HepG2 (cell line): ENCODE measurements around the gene CDK12.

Experiments used
- MAX ChIP-seq: IDR thresholded peaks from 2 replicates; pipeline ENCODE4 v1.6.1; 2012; ENCODE audit warnings: inconsistent platforms
- MLX ChIP-seq: IDR thresholded peaks from 2 replicates; pipeline ENCODE4 v1.6.1; 2016
- NFIC ChIP-seq: IDR thresholded peaks from 2 replicates; pipeline ENCODE4 v1.6.1; 2012; ENCODE audit warnings: mild to moderate bottlenecking, low read length, inconsistent platforms
- POLR2AphosphoS5 ChIP-seq: IDR thresholded peaks from 2 replicates; pipeline ENCODE4 v1.6.1; 2012; ENCODE audit warnings: low read depth, low read length
- ZNF10 ChIP-seq: sonication (generic); formaldehyde crosslinking; IDR thresholded peaks from 2 replicates; pipeline ENCODE4 v1.4.0; 2020; ENCODE audit warnings: mild to moderate bottlenecking, low read depth, missing genetic modification reagents, borderline replicate concordance

GRCh38 chr17:39563476-39563875, 102.2 kb downstream of the CDK12 start:
- no peak for TF ChIP-seq MLX (CRISPR knock-in tag)
- TF ChIP-seq NFIC: no peak
- TF ChIP-seq POLR2AphosphoS5: no peak
- no peak for TF ChIP-seq MAX
- TF ChIP-seq ZNF10: no peak
